Neural progenitor cell (in vitro differentiated cells): ENCODE measurements around the gene CSTF3. TPM values are rescaled to one million over a fixed set of nuclear protein-coding genes. Genes with fewer than 3 reads are reported as not detected.

ENCODE experiments used
- DNase-seq: peaks from one replicate; pipeline ENCODE4 v3.0.0-alpha.2; 2016; ENCODE audit warnings: low spot score
- H2AFZ ChIP-seq: fragments of 200-600 bp; sonication (generic); replicated peaks from 2 replicates; pipeline ENCODE4 v1.6.1; 2016; ENCODE audit warnings: antibody characterized with exemption
- H3F3A ChIP-seq: fragments of 200-600 bp; sonication (generic); 2 replicates; pipeline ENCODE4 v1.6.1; 2016; ENCODE audit warnings: antibody characterized with exemption, low read depth
- H3K27ac ChIP-seq: fragments of 200-600 bp; sonication (generic); 2 replicates; pipeline ENCODE4 v1.5.1; 2016; ENCODE audit warnings: mild to moderate bottlenecking
- H3K27me3 ChIP-seq: fragments of 200-600 bp; sonication (generic); 2 replicates; pipeline ENCODE4 v1.6.1; 2016; ENCODE audit warnings: mild to moderate bottlenecking, moderate library complexity
- H3K36me3 ChIP-seq: fragments of 200-600 bp; sonication (generic); 2 replicates; pipeline ENCODE4 v1.5.1; 2016
- H3K4me1 ChIP-seq: fragments of 200-600 bp; sonication (generic); 2 replicates; pipeline ENCODE4 v1.6.1; 2016; ENCODE audit warnings: mixed run types
- H3K4me2 ChIP-seq: fragments of 200-600 bp; sonication (generic); 2 replicates; pipeline ENCODE4 v1.6.1; 2016
- H3K4me3 ChIP-seq: fragments of 200-600 bp; sonication (generic); 2 replicates; pipeline ENCODE4 v1.5.1; 2016
- H3K79me2 ChIP-seq: fragments of 200-600 bp; sonication (generic); 2 replicates; pipeline ENCODE4 v1.6.1; 2016; ENCODE audit warnings: low read depth
- H3K9ac ChIP-seq: fragments of 200-600 bp; sonication (generic); 2 replicates; pipeline ENCODE4 v1.6.1; 2016
- H3K9me3 ChIP-seq: fragments of 200-600 bp; sonication (generic); 2 replicates; pipeline ENCODE4 v1.5.1; 2016; ENCODE audit warnings: low read depth
- H4K20me1 ChIP-seq: fragments of 200-600 bp; sonication (generic); 2 replicates; pipeline ENCODE4 v1.6.1; 2016; ENCODE audit warnings: low read depth
- H3K27ac Mint-ChIP-seq: 3 replicates; pipeline ENCODE4 v1.8.0; 2021; ENCODE audit warnings: mixed read lengths
- H3K27me3 Mint-ChIP-seq: 2 replicates; pipeline ENCODE4 v1.8.0; 2022; ENCODE audit warnings: low read depth, mild to moderate bottlenecking, inconsistent platforms, moderate library complexity, mixed read lengths; ENCODE audit not compliant: insufficient read depth
- H3K36me3 Mint-ChIP-seq: 3 replicates; pipeline ENCODE4 v1.8.0; 2021; ENCODE audit warnings: mixed read lengths
- H3K4me1 Mint-ChIP-seq: 3 replicates; pipeline ENCODE4 v1.8.0; 2021; ENCODE audit warnings: mixed read lengths
- H3K4me3 Mint-ChIP-seq: 3 replicates; pipeline ENCODE4 v1.8.0; 2021; ENCODE audit warnings: mild to moderate bottlenecking, moderate library complexity, mixed read lengths
- H3K9me3 Mint-ChIP-seq: 3 replicates; pipeline ENCODE4 v1.8.0; 2020; ENCODE audit warnings: mixed read lengths
- CTCF ChIP-seq: fragments of 200-600 bp; sonication (generic); IDR thresholded peaks from 2 replicates; pipeline ENCODE4 v1.5.1; 2017; ENCODE audit warnings: antibody characterized with exemption, mild to moderate bottlenecking
- EZH2 ChIP-seq: fragments of 200-600 bp; sonication (generic); IDR thresholded peaks from 2 replicates; pipeline ENCODE4 v1.6.1; 2017; ENCODE audit warnings: antibody characterized with exemption, mild to moderate bottlenecking, moderate library complexity
- EZH2phosphoT487 ChIP-seq: fragments of 200-600 bp; sonication (generic); IDR thresholded peaks from 2 replicates; pipeline ENCODE4 v1.6.1; 2017; ENCODE audit warnings: antibody characterized with exemption
- total RNA-seq: library from RNA; depleted of rRNA; stranded (reverse); fragments of >200 nt; gene quantifications from 2 replicates; pipeline ENCODE4 v1.2.3, GENCODE V29; 2015; ENCODE audit warnings: low replicate concordance

Gene CSTF3
- total RNA-seq, 1 donor from 2014 or later = 76.6 TPM

GRCh38 chr11:33133761-33134160, 27.5 kb downstream of the CSTF3 start:
- H3K36me3 Mint-ChIP-seq = peaks cover 9% of the 10 kb centered on the region
- no peak overlapping the region for H3K27ac ChIP-seq
- H3K4me2 ChIP-seq = no peak overlapping the region
- peaks cover 13% of the 10 kb centered on the region for H3K79me2 ChIP-seq
- peaks cover 1% of the 10 kb centered on the region for H3F3A ChIP-seq
- no peak overlapping the region for H3K27ac Mint-ChIP-seq
- H3K4me1 Mint-ChIP-seq = no peaks in the 10 kb centered on the region
- no peaks in the 10 kb centered on the region for H3K27me3 ChIP-seq
- peaks cover under 1% of the 10 kb centered on the region for H4K20me1 ChIP-seq
- H3K9ac ChIP-seq = no peak overlapping the region
- H2AFZ ChIP-seq = no peak overlapping the region
- no peaks in the 10 kb centered on the region for H3K4me1 ChIP-seq
- no peaks in the 10 kb centered on the region for H3K9me3 Mint-ChIP-seq
- H3K36me3 ChIP-seq = peaks cover 31% of the 10 kb centered on the region
- TF ChIP-seq EZH2 (no peak), CTCF (no peak), EZH2phosphoT487 (no peak)
- no peaks in the 10 kb centered on the region for H3K9me3 ChIP-seq
- no peaks in the 10 kb centered on the region for H3K27me3 Mint-ChIP-seq
- no peak for DNase-seq
- H3K4me3 Mint-ChIP-seq = no peak overlapping the region
- no peak overlapping the region for H3K4me3 ChIP-seq

- no peak for DNase-seq
- H3K79me2 ChIP-seq = peaks cover 4% of the 10 kb centered on the region
- H3K27me3 Mint-ChIP-seq = no peaks in the 10 kb centered on the region
- H3K9me3 ChIP-seq = no peaks in the 10 kb centered on the region
- H4K20me1 ChIP-seq = no peaks in the 10 kb centered on the region
- H3K27ac Mint-ChIP-seq = no peak overlapping the region
- TF ChIP-seq EZH2 (no peak), EZH2phosphoT487 (no peak), CTCF (no peak)
- H3K4me1 Mint-ChIP-seq = no peaks in the 10 kb centered on the region
- no peak overlapping the region for H2AFZ ChIP-seq
- H3K9ac ChIP-seq = no peak overlapping the region
- H3K36me3 Mint-ChIP-seq = peaks cover 8% of the 10 kb centered on the region
- H3F3A ChIP-seq = peaks cover 12% of the 10 kb centered on the region
- H3K4me2 ChIP-seq = no peak overlapping the region
- H3K4me1 ChIP-seq = no peaks in the 10 kb centered on the region
- H3K4me3 ChIP-seq = no peak overlapping the region
- peaks cover 20% of the 10 kb centered on the region for H3K36me3 ChIP-seq
- no peak overlapping the region for H3K4me3 Mint-ChIP-seq
- H3K27ac ChIP-seq = no peak overlapping the region
- no peaks in the 10 kb centered on the region for H3K9me3 Mint-ChIP-seq
- no peaks in the 10 kb centered on the region for H3K27me3 ChIP-seq
Observed at GRCh38 chr11:33132510-33132909, 28.8 kb downstream of the CSTF3 start.

GRCh38 chr11:33128739-33129138, 32.5 kb downstream of the CSTF3 start:
- H3F3A ChIP-seq = peaks cover 35% of the 10 kb centered on the region
- Mint-ChIP-seq H3K27ac (no peak overlapping the region), H3K27me3 (no peaks in the 10 kb centered on the region), H3K4me1 (no peaks in the 10 kb centered on the region), H3K36me3 (peaks cover 14% of the 10 kb centered on the region), H3K9me3 (no peaks in the 10 kb centered on the region), H3K4me3 (no peak overlapping the region)
- H3K79me2 ChIP-seq = no peaks in the 10 kb centered on the region
- H4K20me1 ChIP-seq = no peaks in the 10 kb centered on the region
- no peak for DNase-seq
- no peak for TF ChIP-seq CTCF
- TF ChIP-seq EZH2phosphoT487 = no peak
- no peak for TF ChIP-seq EZH2
- no peak overlapping the region for H3K27ac ChIP-seq
- peaks cover 6% of the 10 kb centered on the region for H3K36me3 ChIP-seq
- no peaks in the 10 kb centered on the region for H3K27me3 ChIP-seq
- no peak overlapping the region for H3K4me3 ChIP-seq
- no peaks in the 10 kb centered on the region for H3K4me1 ChIP-seq
- no peak overlapping the region for H3K4me2 ChIP-seq
- no peaks in the 10 kb centered on the region for H3K9me3 ChIP-seq
- no peak overlapping the region for H2AFZ ChIP-seq
- no peak overlapping the region for H3K9ac ChIP-seq

- H3K4me1 Mint-ChIP-seq = no peaks in the 10 kb centered on the region
Observed at GRCh38 chr11:33125611-33126010, 35.7 kb downstream of the CSTF3 start.

More at GRCh38 chr11:33125611-33126010, 35.7 kb downstream of the CSTF3 start:
- peaks cover 4% of the 10 kb centered on the region for H3K36me3 ChIP-seq
- no peak overlapping the region for H3K4me3 ChIP-seq
- H3F3A ChIP-seq = peaks cover 52% of the 10 kb centered on the region
- no peaks in the 10 kb centered on the region for H3K9me3 ChIP-seq
- no peak overlapping the region for H3K9ac ChIP-seq
- no peak for TF ChIP-seq CTCF
- H3K79me2 ChIP-seq = no peaks in the 10 kb centered on the region
- H3K4me3 Mint-ChIP-seq = no peak overlapping the region
- no peaks in the 10 kb centered on the region for H3K27me3 Mint-ChIP-seq
- H3K4me1 ChIP-seq = no peaks in the 10 kb centered on the region
- DNase-seq = no peak
- no peak overlapping the region for H3K27ac ChIP-seq
- peaks cover 14% of the 10 kb centered on the region for H3K36me3 Mint-ChIP-seq
- H3K4me2 ChIP-seq = no peak overlapping the region
- H3K27me3 ChIP-seq = no peaks in the 10 kb centered on the region
- H2AFZ ChIP-seq = no peak overlapping the region
- H3K9me3 Mint-ChIP-seq = no peaks in the 10 kb centered on the region
- H4K20me1 ChIP-seq = no peaks in the 10 kb centered on the region
- no peak overlapping the region for H3K27ac Mint-ChIP-seq
